ENCODE measurements around the gene RMND1.

The RMND1 gene

DNA sequence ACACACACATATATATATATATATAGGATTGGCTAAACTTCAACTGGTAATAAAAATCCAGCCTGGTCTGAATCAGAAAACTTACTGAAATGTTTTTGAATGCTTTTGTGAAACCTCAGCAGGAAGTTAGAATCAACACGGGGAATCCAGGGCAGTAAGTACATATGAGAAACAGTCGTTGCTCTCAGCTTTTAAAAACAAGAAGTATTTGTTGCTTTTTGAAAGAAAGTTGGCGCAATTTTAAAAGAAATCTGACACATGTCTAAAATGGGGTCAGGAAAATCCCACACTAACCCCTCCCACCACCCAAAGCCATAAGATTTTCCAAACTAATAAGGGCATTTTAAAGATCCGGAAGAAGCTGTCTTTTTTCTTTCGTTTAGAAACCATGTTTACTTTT lies 30.4 kb upstream of the RMND1 start:
- H3K79me2 ChIP-seq (ENCODE audit: insufficient read depth, low read depth): no peaks in the 10 kb centered on the region
- no peaks in the 10 kb centered on the region for H4K20me1 ChIP-seq (ENCODE audit: insufficient read depth)
- H2AFZ ChIP-seq (ENCODE audit: low read depth): no peak overlapping the region
- peaks cover 29% of the 10 kb centered on the region for H3K4me1 ChIP-seq (ENCODE audit: low read depth, poor library complexity, severe bottlenecking)
- H3K9ac ChIP-seq: no peak overlapping the region
- no peaks in the 10 kb centered on the region for H3K36me3 ChIP-seq (ENCODE audit: insufficient read depth)
- H3K27ac ChIP-seq: no peak overlapping the region
- H3K4me2 ChIP-seq: no peak overlapping the region
- TF ChIP-seq, protein P1, sequence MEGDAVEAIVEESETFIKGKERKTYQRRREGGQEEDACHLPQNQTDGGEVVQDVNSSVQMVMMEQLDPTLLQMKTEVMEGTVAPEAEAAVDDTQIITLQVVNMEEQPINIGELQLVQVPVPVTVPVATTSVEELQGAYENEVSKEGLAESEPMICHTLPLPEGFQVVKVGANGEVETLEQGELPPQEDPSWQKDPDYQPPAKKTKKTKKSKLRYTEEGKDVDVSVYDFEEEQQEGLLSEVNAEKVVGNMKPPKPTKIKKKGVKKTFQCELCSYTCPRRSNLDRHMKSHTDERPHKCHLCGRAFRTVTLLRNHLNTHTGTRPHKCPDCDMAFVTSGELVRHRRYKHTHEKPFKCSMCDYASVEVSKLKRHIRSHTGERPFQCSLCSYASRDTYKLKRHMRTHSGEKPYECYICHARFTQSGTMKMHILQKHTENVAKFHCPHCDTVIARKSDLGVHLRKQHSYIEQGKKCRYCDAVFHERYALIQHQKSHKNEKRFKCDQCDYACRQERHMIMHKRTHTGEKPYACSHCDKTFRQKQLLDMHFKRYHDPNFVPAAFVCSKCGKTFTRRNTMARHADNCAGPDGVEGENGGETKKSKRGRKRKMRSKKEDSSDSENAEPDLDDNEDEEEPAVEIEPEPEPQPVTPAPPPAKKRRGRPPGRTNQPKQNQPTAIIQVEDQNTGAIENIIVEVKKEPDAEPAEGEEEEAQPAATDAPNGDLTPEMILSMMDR (conservative IDR thresholded peaks at IDR 0.05; ENCODE audit: low read depth, low read length): no peak
- H3K4me3 ChIP-seq (IDR thresholded peaks at IDR 0.05; ENCODE audit: insufficient read depth, low read depth, low read length): no peak overlapping the region
- no peaks in the 10 kb centered on the region for H3K27me3 ChIP-seq (ENCODE audit: insufficient read depth, low read depth)

DNA sequence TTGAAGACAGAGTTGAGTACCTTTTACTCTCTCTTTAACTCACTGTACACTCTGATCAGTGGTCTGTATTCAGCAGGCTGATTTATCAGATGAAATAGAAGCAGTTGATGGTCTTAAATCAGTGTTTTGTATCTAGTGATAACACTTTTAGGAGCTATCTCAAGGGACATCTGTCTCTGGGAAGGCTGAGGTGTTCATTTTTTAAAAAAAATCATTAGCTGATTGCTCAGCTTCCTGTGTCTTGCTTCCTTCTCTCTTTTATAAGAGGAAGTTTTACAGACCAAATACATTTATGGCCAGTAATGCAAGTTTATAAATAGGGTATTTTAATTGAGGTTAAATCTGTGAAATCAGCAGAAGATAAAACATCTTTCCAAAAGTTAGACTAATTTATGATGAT lies 29.9 kb upstream of the RMND1 start:
- H3K4me2 ChIP-seq: no peak overlapping the region
- H3K4me3 ChIP-seq (IDR thresholded peaks at IDR 0.05; ENCODE audit: insufficient read depth, low read depth, low read length): no peak overlapping the region
- no peaks in the 10 kb centered on the region for H3K36me3 ChIP-seq (ENCODE audit: insufficient read depth)
- no peak overlapping the region for H3K27ac ChIP-seq
- H3K9ac ChIP-seq: no peak overlapping the region
- no peak overlapping the region for H2AFZ ChIP-seq (ENCODE audit: low read depth)
- TF ChIP-seq, protein P1 (conservative IDR thresholded peaks at IDR 0.05; ENCODE audit: low read depth, low read length): no peak
- H4K20me1 ChIP-seq (ENCODE audit: insufficient read depth): no peaks in the 10 kb centered on the region
- H3K4me1 ChIP-seq (ENCODE audit: low read depth, poor library complexity, severe bottlenecking): peaks cover 24% of the 10 kb centered on the region
- H3K27me3 ChIP-seq (ENCODE audit: insufficient read depth, low read depth): no peaks in the 10 kb centered on the region
- no peaks in the 10 kb centered on the region for H3K79me2 ChIP-seq (ENCODE audit: insufficient read depth, low read depth)

DNA sequence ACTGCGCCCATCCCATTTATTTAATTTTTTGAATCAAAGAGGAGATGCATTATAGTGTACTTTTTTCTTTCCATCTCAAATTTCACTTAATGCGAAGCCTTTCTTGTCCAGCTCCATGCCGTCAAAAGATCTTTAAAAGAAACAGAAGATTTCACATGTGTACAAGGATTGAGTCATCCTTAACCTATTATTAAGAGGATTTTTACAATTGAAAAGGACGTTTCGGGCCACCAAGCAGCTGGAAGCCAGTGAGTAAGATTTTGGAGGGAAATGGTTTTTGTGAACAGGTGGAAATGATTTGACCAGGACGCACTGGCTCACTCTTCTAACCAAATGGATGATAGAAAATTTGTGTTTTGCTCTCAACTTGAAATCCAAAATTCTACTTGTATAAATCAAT lies 26.7 kb upstream of the RMND1 start:
- TF ChIP-seq, protein P1 (conservative IDR thresholded peaks at IDR 0.05; ENCODE audit: low read depth, low read length): no peak
- no peaks in the 10 kb centered on the region for H3K36me3 ChIP-seq (ENCODE audit: insufficient read depth)
- no peaks in the 10 kb centered on the region for H3K27me3 ChIP-seq (ENCODE audit: insufficient read depth, low read depth)
- H4K20me1 ChIP-seq (ENCODE audit: insufficient read depth): no peaks in the 10 kb centered on the region
- no peak overlapping the region for H3K4me3 ChIP-seq (IDR thresholded peaks at IDR 0.05; ENCODE audit: insufficient read depth, low read depth, low read length)
- peaks cover 11% of the 10 kb centered on the region for H3K4me1 ChIP-seq (ENCODE audit: low read depth, poor library complexity, severe bottlenecking)
- H2AFZ ChIP-seq (ENCODE audit: low read depth): no peak overlapping the region
- H3K79me2 ChIP-seq (ENCODE audit: insufficient read depth, low read depth): no peaks in the 10 kb centered on the region
- H3K4me2 ChIP-seq: no peak overlapping the region
- H3K9ac ChIP-seq: no peak overlapping the region
- H3K27ac ChIP-seq: no peak overlapping the region

DNA sequence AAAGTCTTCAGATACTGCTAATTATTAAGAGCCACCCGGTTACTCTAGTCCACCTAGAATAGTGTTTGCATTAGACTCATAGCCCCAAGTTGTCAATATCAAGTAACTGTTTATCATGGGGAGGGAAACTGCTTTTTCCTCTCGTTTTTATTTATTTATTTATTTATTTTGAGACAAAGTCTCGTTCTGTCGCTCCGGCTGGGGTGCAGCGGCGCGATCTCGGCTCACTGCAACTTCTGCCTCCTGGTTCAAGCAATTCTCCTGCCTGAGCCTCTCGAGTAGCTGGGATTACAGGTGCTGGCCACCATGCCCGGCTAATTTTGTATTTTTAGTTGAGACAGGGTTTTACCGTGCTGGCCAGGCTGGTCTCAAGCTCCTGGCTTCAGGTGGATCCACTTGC lies 25.8 kb upstream of the RMND1 start:
- Histone ChIP-seq H3K4me2 (no peak overlapping the region), H3K27me3 (ENCODE audit: insufficient read depth, low read depth) (no peaks in the 10 kb centered on the region), H3K4me3 (IDR thresholded peaks at IDR 0.05; ENCODE audit: insufficient read depth, low read depth, low read length) (no peak overlapping the region), H3K79me2 (ENCODE audit: insufficient read depth, low read depth) (no peaks in the 10 kb centered on the region), H3K36me3 (ENCODE audit: insufficient read depth) (no peaks in the 10 kb centered on the region), H3K27ac (no peak overlapping the region), H3K9ac (no peak overlapping the region), H3K4me1 (ENCODE audit: low read depth, poor library complexity, severe bottlenecking) (peaks cover 11% of the 10 kb centered on the region), H4K20me1 (ENCODE audit: insufficient read depth) (no peaks in the 10 kb centered on the region), H2AFZ (ENCODE audit: low read depth) (no peak overlapping the region)
- TF ChIP-seq, protein P1 (conservative IDR thresholded peaks at IDR 0.05; ENCODE audit: low read depth, low read length): no peak
